ENCODE results near the gene MED12.

MED12 gene

GRCh38 chrX:71184803-71185495 lies 66.6 kb downstream of the MED12 start:
- no peak for DNase-seq (ENCODE audit: low read depth in 1 of 2, low spot score in 1 of 2)
- Histone ChIP-seq H3K4me3 (replicated peaks; ENCODE audit: insufficient read depth, low read length) (no peak overlapping the region), H3K27me3 (ENCODE audit: insufficient read depth, poor library complexity, severe bottlenecking) (no peaks in the 10 kb centered on the region), H3K27ac (replicated peaks) (no peak overlapping the region)
- TF ChIP-seq REST (IDR thresholded peaks at IDR 0.05; ENCODE audit: insufficient replicate concordance, low read depth) (no peak), CTCF (IDR thresholded peaks at IDR 0.05; ENCODE audit: insufficient read depth, low read length) (no peak), SPI1 (IDR thresholded peaks at IDR 0.05; ENCODE audit: borderline replicate concordance, low read depth) (no peak), GABPA (IDR thresholded peaks at IDR 0.05; ENCODE audit: low read depth) (no peak), POLR2AphosphoS5 (IDR thresholded peaks at IDR 0.05; ENCODE audit: low read depth) (no peak)

GRCh38 chrX:71191248-71191647 lies 72.9 kb downstream of the MED12 start:
- TF ChIP-seq POLR2AphosphoS5 (IDR thresholded peaks at IDR 0.05; ENCODE audit: low read depth), result no peak
- TF ChIP-seq CTCF (IDR thresholded peaks at IDR 0.05; ENCODE audit: insufficient read depth, low read length), result no peak
- no peak for TF ChIP-seq REST (IDR thresholded peaks at IDR 0.05; ENCODE audit: insufficient replicate concordance, low read depth)
- no peak for TF ChIP-seq GABPA (IDR thresholded peaks at IDR 0.05; ENCODE audit: low read depth)
- TF ChIP-seq SPI1 (IDR thresholded peaks at IDR 0.05; ENCODE audit: borderline replicate concordance, low read depth), result no peak
- Histone ChIP-seq H3K27me3 (ENCODE audit: insufficient read depth, poor library complexity, severe bottlenecking) (no peaks in the 10 kb centered on the region), H3K4me3 (replicated peaks; ENCODE audit: insufficient read depth, low read length) (no peak overlapping the region), H3K27ac (replicated peaks) (no peak overlapping the region)
- DNase-seq (ENCODE audit: low read depth in 1 of 2, low spot score in 1 of 2), result no peak

Measured in HL-60 (cell line).